HG02678 (cell line): ENCODE measurements around the gene TAX1BP3.
"Not testable (repeated sequence)": the region's sequence is repeated elsewhere in the genome, so short reads cannot be mapped to it uniquely, and the experiment has no call there.

Experiments used
- ATAC-seq: cut with Tn5 transposase; IDR thresholded peaks from one replicate; pipeline ENCODE4 v1.9.1; 2021; ENCODE audit warnings: mild to moderate bottlenecking, moderate library complexity; ENCODE audit not compliant: unreplicated experiment

Gene TAX1BP3, protein sequence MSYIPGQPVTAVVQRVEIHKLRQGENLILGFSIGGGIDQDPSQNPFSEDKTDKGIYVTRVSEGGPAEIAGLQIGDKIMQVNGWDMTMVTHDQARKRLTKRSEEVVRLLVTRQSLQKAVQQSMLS

GRCh38 chr17:3668279-3669084 lies at the start of gene TAX1BP3, which contains the start of gene EMC6:
Gene TAX1BP3, minus strand, starts transcription at chr17:3668578. Its CDS starts 52 bp downstream, at chr17:3668526.
Gene EMC6, plus strand, starts transcription at chr17:3668812. Its CDS starts 335 bp downstream, at chr17:3669147.
- ATAC-seq: peak; percentile 86

GRCh38 chr17:3715296-3715695 lies 46.9 kb upstream of the TAX1BP3 start:
- no peak for ATAC-seq

DNA sequence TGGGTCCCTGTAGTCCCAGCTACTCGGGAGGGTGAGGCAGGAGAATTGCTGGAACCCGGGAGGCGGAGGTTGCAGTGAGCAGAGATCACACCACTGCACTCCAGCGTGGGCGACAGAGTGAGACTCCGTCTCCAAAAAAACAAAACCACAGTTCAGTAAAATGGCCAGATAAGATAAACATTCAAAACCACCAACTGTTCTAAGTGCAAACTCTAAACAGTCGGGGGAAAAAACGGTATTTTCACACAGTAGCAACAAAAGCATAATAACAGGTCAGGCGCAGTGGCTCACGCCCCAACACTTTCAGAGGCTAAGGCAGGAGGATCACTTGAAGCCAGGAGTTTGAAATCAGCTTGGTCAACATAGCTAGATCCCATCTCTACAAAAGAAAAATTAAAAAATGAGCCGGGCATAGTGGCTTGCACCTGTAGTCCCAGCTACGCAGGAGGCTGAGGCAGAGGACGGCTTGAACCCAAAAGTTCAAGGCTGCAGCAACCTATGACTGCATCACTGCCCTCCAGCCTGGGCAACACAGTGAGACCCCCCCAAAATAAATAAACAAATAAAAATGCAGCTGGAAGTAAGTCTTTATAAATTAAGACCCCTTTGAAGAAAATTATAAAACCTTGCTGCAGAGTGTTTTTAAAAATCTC lies 44.6 kb upstream of the TAX1BP3 start:
- no peak for ATAC-seq

- ATAC-seq: peak; percentile 91
Observed at GRCh38 chr17:3710951-3711383, 42.6 kb upstream of the TAX1BP3 start.

DNA sequence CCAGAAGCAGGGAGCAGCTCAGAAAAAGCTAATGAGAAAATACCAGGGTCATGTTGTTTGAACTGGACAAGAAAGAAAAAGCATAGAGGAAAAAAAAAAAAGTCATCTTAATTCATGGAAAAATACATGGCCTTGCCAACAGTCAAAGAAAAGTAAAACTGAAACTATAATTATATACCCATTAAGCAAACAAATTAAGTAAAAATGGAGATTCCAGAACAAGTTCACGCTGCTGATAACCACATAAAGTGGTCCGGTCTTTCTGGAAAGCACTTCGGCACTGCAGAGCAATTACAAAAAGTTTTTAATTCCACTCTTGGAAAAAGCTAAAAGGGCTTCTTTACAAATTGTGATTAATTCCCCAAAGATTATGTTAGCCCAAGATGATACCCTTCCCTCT lies 40.0 kb upstream of the TAX1BP3 start:
- no peak for ATAC-seq

DNA sequence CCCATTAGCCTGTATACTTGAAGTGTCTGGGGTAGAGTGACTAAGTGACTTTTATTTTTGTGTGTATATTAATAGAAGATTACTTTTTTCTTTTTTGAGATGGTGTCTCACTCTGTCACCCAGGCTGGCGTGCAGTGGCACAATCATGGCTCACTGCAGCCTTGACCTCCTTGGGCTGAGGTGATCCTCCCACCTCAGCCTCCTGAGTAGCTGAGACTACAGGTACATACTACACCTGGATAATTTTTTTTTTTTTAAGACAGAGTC lies 37.3 kb upstream of the TAX1BP3 start:
- not testable (repeated sequence) for ATAC-seq

DNA sequence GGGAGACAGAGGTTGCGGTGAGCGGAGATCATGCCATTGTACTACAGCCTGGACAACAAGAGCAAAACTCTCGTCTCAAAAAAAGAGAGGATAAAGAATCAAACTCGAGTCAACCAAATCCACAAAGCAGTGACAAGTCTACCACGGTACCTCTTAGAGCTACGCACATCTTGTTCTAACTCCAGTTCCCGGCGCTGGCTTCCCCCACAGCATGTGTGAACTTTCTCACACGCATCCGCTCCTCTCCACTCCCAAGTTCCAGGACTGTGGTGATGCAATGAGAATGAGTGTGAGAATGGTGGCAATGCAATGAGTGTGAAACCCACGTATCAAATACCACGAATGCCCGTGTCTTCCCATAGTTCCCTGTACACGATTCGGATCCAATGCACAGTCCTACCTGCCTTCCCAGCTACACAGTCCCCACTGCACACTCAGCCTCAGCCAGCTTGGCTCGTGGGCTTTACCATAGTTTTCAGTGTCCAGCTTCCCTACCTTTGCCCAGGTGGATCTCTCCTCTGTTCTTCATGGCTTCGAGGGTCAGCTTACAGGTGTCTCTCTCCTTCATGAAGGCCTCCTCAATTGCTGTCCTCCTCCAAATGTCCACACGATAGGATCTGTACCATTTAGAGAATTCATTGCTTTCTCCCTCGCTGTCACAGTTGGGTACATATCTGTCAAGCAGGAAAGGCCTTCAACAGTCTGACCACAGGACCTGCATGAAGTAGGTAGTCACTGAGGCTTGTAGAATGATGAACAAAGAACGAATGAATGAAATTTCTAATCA lies 36.7 kb upstream of the TAX1BP3 start:
- no peak for ATAC-seq

DNA sequence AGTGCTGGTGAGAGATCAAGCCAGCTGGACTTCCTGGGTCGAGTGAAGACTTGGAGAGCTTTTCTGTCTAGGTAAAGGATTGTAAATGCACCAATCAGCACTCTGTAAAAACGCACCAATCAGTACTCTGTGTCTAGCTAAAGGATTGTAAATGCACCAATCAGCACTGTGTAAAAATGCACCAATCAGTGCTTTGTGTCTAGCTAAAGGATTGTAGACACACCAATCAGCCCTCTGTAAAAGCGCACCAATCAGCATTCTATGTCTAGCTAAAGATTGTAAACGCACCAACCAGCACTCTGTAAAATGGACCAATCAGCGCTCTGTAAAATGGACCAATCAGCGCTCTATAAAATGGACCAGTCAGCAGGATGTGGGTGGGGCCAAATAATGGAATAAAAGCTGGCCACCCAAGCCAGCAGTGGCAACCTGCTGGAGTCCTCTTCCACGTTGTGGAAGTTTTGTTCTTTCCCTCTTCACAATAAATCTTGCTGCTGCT lies 33.7 kb upstream of the TAX1BP3 start:
- not testable (repeated sequence) for ATAC-seq

DNA sequence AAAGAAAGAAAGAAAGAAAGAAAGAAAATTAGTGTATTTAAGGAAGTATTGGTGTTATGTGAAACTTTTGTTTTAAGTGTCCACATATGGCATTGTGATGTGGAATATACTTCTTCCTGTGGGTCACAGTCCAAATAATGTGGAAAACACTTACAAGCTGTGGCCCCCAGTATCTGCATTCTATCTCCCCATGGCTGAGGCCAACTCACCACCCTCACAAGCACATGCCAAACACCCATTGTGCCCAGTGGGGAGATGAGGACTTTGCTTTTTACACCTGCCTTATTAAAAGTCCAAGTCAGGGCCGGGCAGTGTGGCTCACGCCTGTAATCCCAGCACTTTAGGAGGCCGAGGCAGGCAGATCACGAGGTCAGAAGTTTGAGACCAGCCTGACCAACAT lies 31.6 kb upstream of the TAX1BP3 start:
- ATAC-seq: no peak

DNA sequence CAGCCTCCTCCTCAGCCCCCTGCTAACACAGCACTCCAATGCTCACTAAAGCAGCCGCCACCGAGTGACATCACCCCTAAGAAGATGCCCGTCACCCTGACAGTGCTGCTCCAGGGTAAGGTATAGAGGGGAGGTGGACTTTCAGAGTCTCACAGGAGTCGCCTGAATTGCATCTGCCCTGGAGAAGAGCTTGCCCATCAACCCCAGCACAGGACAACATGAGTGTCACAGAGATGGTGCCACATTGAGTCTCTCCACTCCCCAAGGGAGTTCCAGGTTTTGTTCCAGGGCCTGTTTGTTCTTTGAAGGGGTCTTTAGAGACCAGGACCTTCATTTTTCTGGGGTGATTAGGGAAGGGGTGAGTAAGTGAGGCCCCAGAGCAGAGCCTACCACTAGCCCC lies 29.8 kb upstream of the TAX1BP3 start:
- no peak for ATAC-seq

- no peak for ATAC-seq
Observed at GRCh38 chr17:3697103-3697476, 28.7 kb upstream of the TAX1BP3 start.

DNA sequence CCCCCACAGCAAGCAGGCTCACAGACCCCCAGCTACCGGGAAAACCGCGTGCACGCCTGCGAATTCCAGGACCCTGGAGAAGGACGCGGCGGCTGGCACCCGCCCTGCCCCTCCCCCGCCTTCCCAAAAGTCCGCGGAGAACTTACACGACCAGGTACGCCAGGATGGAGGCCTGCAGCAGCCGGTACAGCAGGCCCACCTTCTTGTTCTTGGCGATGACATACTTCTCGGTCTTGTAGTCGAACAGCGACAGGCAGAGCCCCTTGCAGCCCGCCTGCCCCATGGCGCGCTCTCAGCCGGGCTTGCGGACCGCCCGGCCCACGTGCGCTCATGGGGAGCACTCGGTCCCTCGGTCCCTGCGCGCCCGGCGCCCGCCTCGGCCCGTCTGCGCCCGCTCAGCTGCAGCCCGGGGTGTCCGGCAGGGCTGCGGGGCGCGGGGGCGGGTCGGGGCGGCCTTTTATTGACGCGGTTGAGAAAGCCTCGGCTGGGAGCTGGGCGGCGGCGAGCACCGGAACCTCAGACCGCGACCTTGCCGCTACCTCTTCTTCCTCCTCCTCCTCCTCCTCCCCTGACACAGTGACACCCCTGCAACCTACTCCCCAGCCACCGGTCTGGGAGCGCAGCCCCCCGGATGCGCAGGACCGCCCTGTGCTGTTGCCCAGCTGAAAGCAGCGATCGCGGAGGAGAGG lies 27.5 kb upstream of the TAX1BP3 start, which contains the start of gene P2RX5:
Gene P2RX5 (minus strand): TSS at position 433 of the 689 bp plus-strand sequence. CDS start 150 bp downstream, at position 283.
- ATAC-seq: no peak

DNA sequence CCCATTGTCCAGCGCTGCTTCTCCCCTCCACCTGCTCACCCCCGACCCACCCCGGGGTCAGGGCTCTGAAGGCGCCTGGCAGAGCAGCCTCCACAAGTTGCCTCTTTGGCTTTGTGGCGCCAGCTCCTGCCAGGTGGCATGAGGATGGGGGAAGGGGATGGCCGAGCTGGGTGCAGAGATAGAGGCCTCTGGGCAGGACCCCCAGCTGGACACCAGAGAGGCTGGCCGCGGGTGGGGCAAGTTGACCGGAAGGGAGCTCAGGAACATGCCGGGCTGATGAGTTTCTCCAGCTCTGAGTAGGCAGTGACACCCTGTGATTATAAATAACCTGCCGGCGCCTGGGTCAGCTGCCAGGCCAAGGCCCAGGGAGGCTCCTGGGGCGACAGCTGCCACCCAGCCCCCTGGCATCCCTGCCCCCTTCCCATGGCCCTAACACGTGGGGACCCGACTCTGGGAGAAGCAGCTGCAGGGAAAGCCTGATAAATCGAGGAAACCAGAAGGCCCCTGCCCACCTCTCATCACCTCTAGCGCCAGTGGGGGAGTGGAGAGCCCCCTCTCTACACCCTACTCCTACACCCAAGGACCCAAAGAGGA lies 26.8 kb upstream of the TAX1BP3 start:
- ATAC-seq: no peak

DNA sequence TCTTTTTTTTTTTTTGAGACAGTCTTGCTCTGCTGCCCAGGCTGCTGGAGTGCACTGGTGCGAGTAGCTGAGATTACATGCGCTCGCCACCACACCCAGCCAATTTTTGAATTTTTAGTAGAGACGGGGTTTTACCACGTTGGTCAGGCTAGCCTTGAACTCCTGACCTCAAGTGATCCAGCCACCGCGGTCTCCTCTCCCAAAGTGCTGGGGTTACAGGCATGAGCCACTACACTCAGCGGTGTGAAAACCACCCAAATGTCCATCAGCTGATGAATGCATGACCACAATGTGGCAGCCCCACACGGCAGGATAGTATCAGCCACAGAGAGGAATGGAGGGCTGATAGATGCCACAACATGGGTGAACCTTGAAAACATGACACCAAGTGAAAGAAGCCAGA lies 25.5 kb upstream of the TAX1BP3 start:
- peak; percentile 45 for ATAC-seq

GRCh38 chr17:3693141-3693540 lies 24.8 kb upstream of the TAX1BP3 start:
- ATAC-seq: no peak

DNA sequence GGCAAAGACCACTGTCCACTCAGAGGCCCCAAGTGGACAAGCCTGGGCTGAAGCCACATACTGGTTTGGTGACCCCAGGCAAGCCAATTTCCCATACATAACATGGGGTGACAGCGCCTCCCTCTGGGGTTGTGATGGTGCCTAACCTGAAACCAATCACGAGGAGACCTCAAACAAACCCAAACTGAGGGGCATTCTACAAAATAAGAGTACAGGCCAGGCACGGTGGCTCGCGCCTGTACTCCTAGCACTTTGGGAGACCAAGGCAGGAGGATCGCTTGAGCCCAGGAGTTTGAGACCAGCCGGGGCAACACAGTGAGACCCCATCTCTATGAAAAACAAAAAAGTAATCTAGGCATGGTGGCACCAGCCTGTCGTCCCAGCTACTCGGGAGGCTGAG lies 24.0 kb upstream of the TAX1BP3 start:
- no peak for ATAC-seq

DNA sequence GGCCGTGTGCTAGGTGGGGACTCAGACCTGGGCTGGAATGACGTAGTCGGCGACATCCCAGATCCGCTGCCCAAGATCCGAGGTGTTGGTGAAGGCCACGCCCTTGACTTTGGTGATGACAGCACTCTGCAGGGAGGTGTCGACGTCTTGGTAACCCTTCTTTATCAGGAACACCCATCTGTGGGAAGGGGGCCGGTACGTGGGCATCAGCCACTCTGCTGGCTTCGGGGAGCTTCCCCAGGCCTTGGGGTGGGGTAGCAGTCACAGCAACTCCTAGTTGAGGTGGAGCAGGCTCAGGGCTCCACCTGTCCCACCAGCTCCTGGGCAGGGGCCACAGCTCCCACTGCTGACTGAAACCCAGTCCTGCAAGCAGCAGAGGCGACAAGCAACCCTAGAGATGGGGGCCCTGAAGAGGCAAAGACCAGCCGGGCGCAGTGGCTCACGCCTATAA lies 23.3 kb upstream of the TAX1BP3 start:
- no peak for ATAC-seq

DNA sequence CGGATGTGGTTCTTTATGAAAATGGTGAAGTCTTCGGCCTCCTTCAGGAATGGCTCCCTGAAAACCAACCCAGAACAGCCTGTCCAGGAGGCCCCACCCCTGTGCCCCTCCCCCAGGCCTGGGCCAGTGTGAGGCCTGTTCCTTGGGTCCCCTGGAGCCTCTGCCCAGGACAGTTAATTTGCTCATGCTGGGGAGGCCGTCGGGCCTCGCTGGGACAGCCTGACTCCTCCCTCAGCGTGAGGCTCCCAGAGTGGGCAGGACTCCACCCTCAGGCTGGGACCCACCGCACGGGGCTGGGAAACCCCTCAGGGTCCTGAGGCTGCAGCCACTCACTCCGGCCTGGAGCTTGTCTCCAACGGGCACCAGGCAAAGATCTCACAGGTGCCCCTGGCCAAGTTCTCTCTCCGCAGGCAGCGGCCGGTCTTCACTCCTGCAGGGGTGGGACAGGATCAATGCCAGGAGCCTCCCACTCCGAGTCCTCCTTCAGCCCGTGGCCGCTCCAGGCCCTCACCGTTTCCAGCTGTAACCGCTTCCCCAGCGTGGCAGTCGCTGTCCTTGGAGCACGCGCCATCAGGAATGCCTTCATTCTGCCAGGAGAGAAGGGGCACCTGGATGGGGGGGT lies 21.8 kb upstream of the TAX1BP3 start:
- no peak for ATAC-seq

DNA sequence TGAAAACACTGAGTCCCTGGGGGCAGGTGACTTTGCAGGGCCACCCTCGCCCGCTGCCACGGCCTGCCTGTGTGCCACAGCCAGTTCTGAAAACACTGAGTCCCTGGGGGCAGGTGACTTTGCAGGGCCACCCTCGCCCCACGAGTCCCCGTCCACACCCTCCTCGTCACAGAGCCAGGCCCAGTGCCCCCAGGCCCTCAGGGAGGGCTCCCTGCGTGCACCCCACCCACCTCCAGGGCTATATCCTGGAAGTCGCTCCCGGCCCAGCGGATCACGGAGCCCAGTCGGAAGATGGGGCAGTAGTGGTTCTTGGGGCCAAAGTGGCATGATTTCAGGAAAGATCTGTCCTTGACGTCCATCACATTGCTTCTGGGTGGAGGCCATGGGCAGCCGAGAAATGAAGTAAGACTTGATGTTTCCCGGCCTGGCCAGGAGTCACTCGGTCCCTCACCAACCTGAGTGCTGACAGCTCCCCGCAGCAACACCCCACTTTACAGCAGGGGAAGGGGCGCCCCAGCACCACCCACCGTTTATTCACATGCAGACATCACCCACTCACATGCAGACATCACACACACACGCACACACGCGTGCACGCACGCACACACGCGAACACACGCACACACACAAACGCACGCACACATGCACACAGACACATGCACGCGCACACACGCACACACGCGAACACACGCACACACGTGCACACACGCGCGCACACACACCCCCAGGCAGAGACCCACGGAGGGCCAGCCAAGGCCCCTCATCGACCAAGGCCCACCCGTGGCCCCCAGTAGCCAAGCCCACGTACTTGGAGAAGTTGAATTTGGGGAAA lies 21.1 kb upstream of the TAX1BP3 start:
- no peak for ATAC-seq
